ENCODE measurements around the gene LBP.

The LBP gene

DNA sequence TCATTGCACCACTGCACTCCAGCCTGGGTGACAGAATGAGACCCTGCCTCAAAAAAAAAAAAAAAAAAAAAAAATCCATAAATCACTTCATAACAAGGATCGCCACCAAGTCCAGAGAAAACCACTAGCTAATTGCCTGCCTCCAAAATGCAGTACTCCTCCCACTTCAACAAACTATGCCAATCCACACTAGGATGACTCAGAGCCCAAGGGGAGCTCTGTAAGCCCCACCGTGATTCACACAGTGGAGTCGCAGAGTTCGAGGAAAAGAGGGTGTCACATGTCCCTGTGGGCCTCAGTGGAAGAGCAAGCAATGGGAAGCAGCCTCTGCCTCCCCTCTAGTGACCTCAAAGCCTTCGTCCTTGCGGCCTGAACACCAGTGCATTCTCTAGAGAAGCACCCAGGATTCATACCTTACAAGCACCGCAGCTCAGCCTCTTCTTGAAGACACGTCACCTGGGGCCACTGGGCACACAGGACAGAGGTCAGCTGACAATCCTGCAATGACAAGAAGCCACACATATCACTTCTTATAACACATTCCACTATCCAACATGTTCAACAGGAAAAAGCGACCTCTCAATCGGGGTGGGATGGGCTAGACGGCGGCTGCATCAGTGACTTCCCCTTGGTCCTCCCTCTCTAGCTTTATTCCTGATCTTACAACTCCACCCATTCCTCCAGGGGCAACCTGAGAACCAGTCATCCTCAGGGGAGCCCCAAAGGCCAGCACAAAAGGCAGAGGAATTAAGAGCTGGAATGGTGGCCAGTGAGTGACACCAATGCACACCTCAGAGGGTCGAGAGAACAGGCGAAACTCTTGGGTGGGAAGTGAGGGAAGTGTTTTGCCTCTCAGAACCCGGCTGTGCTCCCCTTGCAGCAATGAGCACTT lies 80.0 kb downstream of the LBP start:
- in situ Hi-C loops (cut with MboI; ENCODE audit: low sequenced_read_pairs): no loop called here
